HG03521 (cell line): ENCODE results near the gene HAO2.
A peak's percentile ranks its signal among the peaks of the same experiment; 100 is the strongest.
"Not testable (repeated sequence)": the region's sequence is repeated elsewhere in the genome, so short reads cannot be mapped to it uniquely, and the experiment has no call there.

Experiments used
- ATAC-seq: cut with Tn5 transposase; IDR thresholded peaks from one replicate; pipeline ENCODE4 v1.9.1; 2021; ENCODE audit warnings: mild to moderate bottlenecking, moderate library complexity; ENCODE audit not compliant: unreplicated experiment

Gene HAO2

GRCh38 chr1:119341372-119341947 lies 27.1 kb upstream of the HAO2 start:
- ATAC-seq: no peak

DNA sequence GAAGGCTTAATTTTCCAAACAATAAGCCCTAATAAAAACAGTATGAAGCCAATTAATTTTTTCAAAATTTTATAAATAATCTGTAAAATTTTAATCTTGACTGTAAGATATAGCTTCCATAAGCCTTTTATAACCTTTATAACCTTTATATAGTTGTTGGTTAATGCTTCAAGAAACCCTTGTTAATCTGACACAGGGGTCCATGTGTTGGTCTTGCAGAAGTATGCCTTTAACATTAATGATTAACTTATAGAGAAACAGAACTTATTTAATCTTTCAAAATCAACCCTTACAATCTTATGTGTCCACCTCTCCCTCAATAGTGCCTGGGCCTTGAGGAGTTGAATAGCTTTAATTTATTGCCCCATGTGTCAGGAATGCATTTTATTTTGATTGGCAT lies 23.2 kb upstream of the HAO2 start:
- no peak for ATAC-seq

GRCh38 chr1:119347858-119348257 lies 20.7 kb upstream of the HAO2 start:
- ATAC-seq: peak; percentile 74

- no peak for ATAC-seq
These were observed 19.6 kb upstream of the HAO2 start for GRCh38 chr1:119348941-119349340.

GRCh38 chr1:119350866-119351265 lies 17.7 kb upstream of the HAO2 start:
- not testable (repeated sequence) for ATAC-seq

- ATAC-seq: no peak
These were observed 16.6 kb upstream of the HAO2 start for GRCh38 chr1:119351997-119352396.

GRCh38 chr1:119353836-119354235 lies 14.7 kb upstream of the HAO2 start:
- ATAC-seq: no peak

- ATAC-seq: no peak
These were observed 9.9 kb upstream of the HAO2 start for GRCh38 chr1:119358636-119359035.

DNA sequence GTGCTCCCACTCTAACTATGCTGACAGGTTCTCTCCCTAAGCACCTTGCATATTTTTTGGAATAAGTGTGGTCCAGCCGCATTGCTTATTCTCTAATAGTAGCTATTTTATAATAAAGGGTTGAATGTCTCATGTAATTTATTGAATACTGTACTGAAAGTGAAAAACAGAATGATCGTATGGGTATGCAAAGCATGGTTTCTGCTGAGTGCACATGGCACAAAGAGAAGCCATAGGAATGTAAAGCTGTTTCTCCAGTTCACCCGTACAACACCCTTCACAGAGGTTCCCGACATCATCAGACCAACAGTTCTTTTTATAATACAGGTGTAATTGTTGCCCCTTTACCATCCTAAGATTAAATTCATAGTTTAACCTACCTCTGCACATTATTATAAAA lies 8.9 kb upstream of the HAO2 start:
- no peak for ATAC-seq

- ATAC-seq: no peak
These were observed 7.4 kb upstream of the HAO2 start for GRCh38 chr1:119361205-119361604.

DNA sequence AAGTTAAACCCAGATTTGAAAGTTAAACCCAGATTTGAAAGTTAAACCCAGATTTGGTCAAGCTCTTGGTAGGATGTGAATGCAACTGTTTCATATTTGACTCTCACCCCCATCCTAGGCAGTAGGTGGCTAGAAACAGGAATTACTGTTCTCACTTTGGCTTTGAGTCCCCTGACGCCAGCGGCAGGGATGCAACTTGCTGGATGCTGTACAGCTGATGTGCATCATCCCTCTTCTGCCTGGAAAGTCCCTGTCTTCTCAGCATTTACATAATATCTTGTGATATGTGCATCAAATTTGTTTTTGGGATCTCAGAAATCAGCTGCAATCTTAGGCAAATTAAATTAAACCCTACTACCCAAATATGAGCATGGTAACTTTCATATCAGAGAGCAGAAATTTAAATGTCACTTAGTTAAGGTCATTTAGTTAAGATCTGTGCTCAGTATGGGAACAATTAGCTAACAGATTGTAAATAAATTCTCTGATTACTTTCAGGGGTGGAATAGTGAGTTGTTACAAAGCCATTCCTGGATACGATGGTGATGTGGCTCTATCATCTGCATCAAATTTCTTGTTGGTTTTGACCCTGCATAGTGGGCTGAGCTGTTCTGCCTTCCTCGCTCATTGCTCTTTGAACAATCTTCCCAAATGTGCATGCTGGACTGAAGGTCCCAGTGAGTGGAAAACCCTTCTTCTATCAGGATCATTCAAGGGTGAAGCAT lies 6.8 kb upstream of the HAO2 start:
- ATAC-seq: no peak

- no peak for ATAC-seq
These were observed 5.4 kb upstream of the HAO2 start for GRCh38 chr1:119363162-119363561.

- no peak for ATAC-seq
These were observed 3.9 kb upstream of the HAO2 start for GRCh38 chr1:119364640-119365039.

DNA sequence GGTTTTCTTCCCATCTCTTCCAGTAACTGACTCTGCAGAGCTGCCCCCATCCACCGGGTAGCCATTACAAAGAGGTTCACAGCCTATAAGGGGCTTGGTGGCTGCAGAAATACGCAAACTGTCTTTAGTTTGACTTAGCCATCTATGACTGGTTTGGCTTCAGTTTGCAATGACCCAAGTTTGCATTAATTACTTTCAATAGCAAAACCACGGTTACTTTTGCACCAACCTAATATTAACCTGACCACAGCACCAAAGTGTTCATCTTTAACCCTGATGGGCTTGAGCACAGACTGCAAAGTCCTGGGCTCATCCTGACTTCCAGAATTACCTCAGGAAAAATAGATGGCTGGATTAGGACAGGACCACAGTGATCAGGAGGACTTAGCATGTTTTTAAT lies 2.2 kb upstream of the HAO2 start:
- ATAC-seq: no peak

- no peak for ATAC-seq
These were observed 1.0 kb upstream of the HAO2 start for GRCh38 chr1:119367432-119368124.

GRCh38 chr1:119370748-119371147 lies 2.2 kb downstream of the HAO2 start:
- no peak for ATAC-seq

- no peak for ATAC-seq
These were observed 3.2 kb downstream of the HAO2 start for GRCh38 chr1:119371815-119372214.

GRCh38 chr1:119372503-119373086 lies 4.0 kb downstream of the HAO2 start:
- peak; percentile 51 for ATAC-seq

GRCh38 chr1:119373465-119373864 lies 4.9 kb downstream of the HAO2 start:
- ATAC-seq: no peak

DNA sequence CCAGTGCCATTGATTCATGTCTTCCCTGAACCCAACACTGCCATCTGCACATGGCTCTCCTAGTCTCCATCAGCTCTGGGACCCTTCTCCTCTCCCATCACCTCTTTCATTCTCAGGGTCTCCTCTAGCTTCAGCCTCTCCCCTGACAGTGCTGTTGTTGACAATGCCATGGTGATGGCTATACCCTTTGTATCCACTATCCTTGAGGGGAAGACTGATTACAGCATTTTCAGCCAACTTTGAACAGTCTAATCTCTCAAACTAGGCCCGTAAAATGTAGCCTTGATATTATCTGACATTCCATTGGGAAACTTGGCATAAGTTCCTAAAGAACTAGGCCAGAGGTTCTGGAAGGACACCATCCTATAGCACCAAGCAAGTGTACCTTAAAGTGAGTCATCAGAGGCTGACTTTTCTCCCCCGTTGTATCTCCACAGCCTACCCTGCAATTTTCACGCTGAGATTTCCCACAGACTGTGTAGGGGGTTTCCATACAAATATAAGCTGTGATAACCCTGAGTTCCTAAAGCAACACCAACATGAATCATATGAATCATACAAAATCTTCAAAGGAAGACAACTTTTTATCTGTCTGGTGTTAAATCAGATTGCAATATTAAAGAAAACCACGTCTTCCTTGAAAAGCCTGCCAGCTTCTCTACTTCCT lies 5.8 kb downstream of the HAO2 start:
- no peak for ATAC-seq

DNA sequence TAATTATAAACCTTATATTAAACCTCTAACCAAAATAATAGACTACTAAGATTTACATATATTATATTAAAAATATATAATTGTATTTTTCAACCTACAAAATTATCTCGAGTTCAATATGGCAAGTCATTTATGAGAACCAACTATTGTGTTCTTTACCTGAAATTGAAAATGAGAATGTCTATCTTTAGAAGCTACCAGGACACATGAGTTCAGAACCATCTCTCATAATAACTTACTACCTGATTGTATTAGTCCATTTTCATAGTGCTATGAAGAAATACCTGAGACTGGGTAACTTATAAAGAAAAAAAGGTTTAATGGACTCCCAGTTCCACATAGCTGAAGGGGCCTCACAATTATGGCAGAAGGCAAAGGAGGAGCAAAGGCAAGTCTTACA lies 6.8 kb downstream of the HAO2 start:
- ATAC-seq: no peak
